Mucosa of rectum (tissue), 2 donors: ENCODE measurements around the gene PPFIBP1.

Source experiments
- H3K27ac ChIP-seq, 2 donors: one replicate each; pipeline ENCODE4 v1.7.0; 2013; ENCODE audit warnings: inconsistent platforms in 2 of 2, low read depth in 2 of 2, low read length in 2 of 2
- H3K27me3 ChIP-seq, 2 donors: one replicate each; pipeline ENCODE4 v1.7.0; 2013; ENCODE audit warnings: low read length in 2 of 2; ENCODE audit not compliant: control insufficient read depth in 2 of 2, insufficient read depth in 2 of 2
- H3K36me3 ChIP-seq, 2 donors: one replicate each; pipeline ENCODE4 v1.7.0; 2013; ENCODE audit warnings: low read length in 2 of 2; ENCODE audit not compliant: control insufficient read depth in 2 of 2, insufficient read depth in 2 of 2
- H3K4me1 ChIP-seq, 2 donors: one replicate each; pipeline ENCODE4 v1.7.0; 2013; ENCODE audit warnings: low read length in 2 of 2, mild to moderate bottlenecking in 1 of 2; ENCODE audit not compliant: control insufficient read depth in 2 of 2, insufficient read depth in 2 of 2
- H3K4me3 ChIP-seq, 2 donors: one replicate each; pipeline ENCODE4 v1.7.0; 2013; ENCODE audit warnings: low read length in 2 of 2
- H3K9ac ChIP-seq, 2 donors: one replicate each; pipeline ENCODE4 v1.7.0; 2013; ENCODE audit warnings: low read length in 2 of 2, low read depth in 1 of 2, mild to moderate bottlenecking in 1 of 2
- H3K9me3 ChIP-seq, 2 donors: one replicate each; pipeline ENCODE4 v1.7.0; 2013; ENCODE audit warnings: low read length in 2 of 2; ENCODE audit not compliant: control insufficient read depth in 2 of 2
- donor health status: healthy.
- donor health status: Normal muscosa, but diverticular disease.

Gene PPFIBP1

DNA sequence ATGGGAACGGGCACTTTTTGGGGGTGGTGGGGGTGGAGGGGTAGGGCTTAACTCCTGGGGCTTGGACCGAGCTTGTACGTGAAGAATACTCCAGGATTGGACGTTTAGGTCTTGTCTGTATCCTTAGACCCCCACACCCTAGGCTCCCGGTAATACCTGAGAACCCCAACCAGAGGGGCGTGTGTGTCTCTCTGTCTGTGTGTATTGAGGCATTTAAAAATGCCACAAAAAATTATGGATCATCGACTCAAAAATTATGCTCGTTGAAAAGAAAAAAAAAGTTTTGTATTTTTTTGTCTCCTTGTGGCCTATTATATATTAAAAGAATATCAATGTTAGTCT lies 459 bp downstream of the PPFIBP1 start:
- Histone ChIP-seq H3K4me3 (peak overlapping the region; percentile 87 to 94), H3K9me3 (no peaks in the 10 kb centered on the region), H3K27ac (peak overlapping the region; percentile 90), H3K4me1 (peaks cover 0 to 6% of the 10 kb centered on the region in 2 donors), H3K27me3 (no peaks in the 10 kb centered on the region), H3K9ac (peak overlapping the region; percentile 83 to 85), H3K36me3 (no peaks in the 10 kb centered on the region)

DNA sequence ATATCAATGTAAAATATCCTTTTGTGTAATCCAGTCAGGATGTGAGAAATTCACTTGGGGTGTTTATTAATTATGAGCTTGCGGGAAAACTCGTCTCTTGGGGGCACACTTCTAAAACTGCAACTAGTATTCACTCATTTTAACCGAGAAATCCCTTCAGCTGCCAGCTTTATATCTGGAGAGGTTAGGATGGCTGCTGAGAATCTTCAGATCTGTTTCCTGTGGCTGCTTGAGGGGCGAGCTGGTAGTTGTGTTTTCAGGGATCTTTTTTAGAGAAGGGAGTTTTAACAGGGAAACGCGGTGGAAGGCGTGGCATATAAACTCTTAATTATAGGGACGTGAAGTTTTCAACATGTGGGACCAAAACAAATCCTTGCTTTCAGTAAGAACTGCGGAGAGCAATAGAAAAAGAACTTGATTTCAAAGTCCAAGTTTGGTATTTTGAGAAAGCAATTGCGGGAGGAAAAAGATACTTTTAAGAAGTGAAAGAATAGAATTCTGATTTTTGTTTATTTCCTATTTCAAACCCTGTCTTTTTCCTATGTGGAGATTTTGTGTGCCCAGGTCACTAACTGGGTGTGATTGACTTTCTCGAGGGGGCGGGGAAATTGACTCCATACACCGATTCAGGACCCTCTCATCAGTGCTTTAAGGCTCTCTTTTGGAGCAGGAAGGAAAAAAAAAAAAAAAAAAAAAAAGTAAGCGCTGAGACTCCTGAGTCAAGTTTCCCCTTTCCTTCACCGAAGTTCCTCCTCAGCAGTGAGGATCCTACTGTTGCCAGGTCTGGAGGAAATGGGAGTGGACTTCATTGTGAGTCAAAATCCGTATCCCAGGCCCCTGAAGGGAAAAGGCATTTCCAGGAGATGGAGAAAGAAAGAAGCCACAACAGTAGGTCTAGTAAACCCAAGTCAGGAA lies 1.1 kb downstream of the PPFIBP1 start:
- Histone ChIP-seq H3K4me3 (peak overlapping the region; percentile 87 to 94), H3K9ac (peak overlapping the region; percentile 83 to 85), H3K36me3 (no peaks in the 10 kb centered on the region), H3K27me3 (no peaks in the 10 kb centered on the region), H3K9me3 (no peaks in the 10 kb centered on the region), H3K27ac (peak overlapping the region; percentile 49 to 90), H3K4me1 (peaks cover 0 to 6% of the 10 kb centered on the region in 2 donors)

DNA sequence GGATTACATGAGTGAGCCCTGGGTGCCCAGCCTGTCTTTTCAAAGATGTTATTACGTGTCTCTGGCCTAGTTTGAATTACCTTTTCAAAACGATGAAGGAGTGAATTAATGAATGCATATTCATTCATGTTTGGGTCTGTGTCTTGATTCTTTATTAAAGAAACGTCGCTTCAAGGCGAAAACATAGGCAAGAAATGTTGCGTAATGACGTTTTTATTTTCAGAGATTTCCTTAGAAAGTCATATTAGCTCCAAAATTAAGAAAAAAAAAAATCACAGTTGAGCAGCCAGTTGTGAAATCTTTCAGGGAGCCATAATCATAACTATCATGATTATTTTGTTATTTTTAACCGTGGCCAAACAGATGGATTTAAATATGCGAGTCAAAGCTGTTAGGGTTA lies 3.5 kb downstream of the PPFIBP1 start:
- Histone ChIP-seq H3K36me3 (no peaks in the 10 kb centered on the region), H3K4me1 (peaks cover 0 to 6% of the 10 kb centered on the region in 2 donors), H3K9ac (no peak overlapping the region), H3K9me3 (no peaks in the 10 kb centered on the region), H3K27ac (no peak overlapping the region), H3K27me3 (no peaks in the 10 kb centered on the region), H3K4me3 (no peak overlapping the region)

DNA sequence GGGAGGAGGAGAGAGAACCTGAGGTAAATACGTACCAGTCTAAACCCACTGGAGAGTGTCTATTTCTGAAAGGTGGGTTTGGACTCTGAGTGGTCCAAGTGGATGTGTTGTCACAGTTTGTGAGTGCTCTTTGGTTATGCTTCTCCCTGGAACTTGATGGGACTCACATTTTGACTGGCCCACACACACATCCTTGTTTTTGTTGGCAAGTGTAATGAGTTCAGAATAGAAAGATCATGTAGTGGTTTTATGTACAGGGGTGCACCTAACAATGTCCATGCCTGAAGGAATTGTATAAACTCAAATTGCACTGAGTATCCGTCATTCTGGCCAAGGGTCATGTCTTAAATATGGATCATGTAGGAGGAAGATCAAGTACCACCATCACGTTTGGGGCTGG lies 4.8 kb downstream of the PPFIBP1 start:
- H3K36me3 ChIP-seq = no peaks in the 10 kb centered on the region
- peaks cover 0 to 6% of the 10 kb centered on the region in 2 donors for H3K4me1 ChIP-seq
- no peak overlapping the region for H3K9ac ChIP-seq

DNA sequence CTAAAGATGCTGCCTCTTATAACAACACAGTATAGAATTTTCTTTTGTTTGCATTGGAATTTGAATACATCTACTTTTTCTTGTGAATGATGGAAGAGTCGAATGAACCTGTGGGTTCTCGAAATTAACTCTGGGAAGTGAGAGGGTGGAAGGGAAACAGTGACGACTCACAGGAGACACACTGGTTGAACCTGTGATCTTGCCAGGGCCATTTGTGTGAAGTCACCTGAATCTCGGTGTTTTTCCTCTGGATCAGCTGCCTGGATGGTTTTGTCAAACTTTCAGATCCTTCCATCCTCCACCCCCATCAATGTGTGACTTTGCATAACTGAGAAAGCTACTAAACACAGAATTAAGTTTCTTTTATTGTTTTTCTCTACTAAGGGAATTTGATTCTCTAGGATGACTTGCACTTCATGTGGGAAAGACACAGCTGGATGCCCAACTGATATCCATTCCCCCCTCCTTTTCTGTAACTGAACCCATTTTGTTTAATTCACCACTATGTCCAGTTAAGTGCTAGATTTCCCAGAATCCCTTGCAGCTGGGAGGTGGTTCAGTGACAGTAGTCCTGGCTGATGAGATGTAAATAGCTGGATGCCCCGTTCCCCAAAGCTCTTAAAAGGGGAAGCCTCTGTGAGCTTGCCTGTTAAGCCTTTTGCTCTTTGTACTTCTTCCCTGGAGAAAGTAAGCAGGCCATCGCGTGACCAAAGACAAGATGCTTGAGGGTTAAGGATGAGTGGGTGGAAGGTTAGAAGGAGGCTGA lies 6.3 kb downstream of the PPFIBP1 start:
- no peak overlapping the region for H3K27ac ChIP-seq
- peaks cover 0 to 3% of the 10 kb centered on the region in 2 donors for H3K4me1 ChIP-seq

More for the DNA sequence above, 4.8 kb downstream of the PPFIBP1 start:
- no peaks in the 10 kb centered on the region for H3K9me3 ChIP-seq
- H3K27ac ChIP-seq = no peak overlapping the region
- H3K4me3 ChIP-seq = no peak overlapping the region
- H3K27me3 ChIP-seq = no peaks in the 10 kb centered on the region

DNA sequence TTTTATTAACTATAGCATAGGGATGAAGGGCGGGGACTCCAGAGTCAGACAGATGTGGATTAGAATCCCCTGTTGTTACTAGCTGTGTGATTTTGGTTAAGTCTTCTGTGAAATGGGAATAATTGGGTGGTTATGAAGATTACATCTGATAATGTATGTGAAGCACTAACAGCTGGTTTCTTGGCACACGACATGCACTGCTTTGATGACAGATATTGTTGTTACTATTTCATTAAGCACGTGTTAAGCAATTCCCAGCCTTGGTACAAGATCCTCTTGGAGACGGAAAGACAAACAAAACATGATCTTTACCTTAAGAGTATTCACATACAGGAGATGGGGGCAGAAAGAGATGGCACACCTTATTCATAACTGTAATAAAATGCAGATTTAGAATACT lies 7.9 kb downstream of the PPFIBP1 start:
- Histone ChIP-seq H3K4me3 (no peak overlapping the region), H3K27ac (no peak overlapping the region), H3K36me3 (no peaks in the 10 kb centered on the region), H3K9ac (no peak overlapping the region), H3K27me3 (no peaks in the 10 kb centered on the region), H3K9me3 (no peaks in the 10 kb centered on the region), H3K4me1 (no peaks in the 10 kb centered on the region)

More for the DNA sequence above, 6.3 kb downstream of the PPFIBP1 start:
- Histone ChIP-seq H3K36me3 (no peaks in the 10 kb centered on the region), H3K4me3 (no peak overlapping the region), H3K27me3 (no peaks in the 10 kb centered on the region), H3K9me3 (no peaks in the 10 kb centered on the region), H3K9ac (no peak overlapping the region)

DNA sequence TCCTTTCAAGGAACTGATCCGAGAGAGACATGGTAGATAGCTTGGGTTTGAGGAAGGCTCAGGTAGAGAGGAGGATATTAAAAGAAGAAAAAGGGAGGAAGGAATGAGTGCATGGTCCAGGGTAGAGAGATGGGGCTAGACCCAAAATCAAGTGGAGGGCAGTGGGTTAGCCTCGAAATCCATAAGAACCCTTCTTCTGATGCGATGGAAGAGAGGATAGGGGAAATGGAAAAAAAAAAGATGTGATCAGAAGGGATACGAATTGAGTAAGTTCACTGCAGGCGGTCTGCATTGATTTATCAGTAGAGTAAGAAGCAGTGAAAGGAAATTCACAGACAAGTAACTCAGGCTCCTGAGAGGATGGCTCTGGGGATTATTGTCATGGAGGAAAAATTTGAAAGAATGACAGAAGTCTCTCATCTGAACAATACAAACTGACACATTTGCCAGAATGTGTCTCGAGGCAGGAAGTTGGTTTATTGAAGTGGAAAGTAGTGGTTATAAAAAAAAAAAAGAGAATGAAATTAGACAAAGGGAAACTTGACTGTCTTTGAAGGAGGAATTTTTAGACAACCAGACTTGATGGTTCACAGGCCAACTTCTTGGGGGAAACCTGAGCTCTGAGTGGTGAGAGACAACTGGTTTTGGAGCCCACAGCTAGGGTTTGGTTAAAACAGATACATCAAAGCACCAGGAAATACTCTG lies 10.2 kb downstream of the PPFIBP1 start:
- Histone ChIP-seq H3K36me3 (no peaks in the 10 kb centered on the region), H3K27me3 (no peaks in the 10 kb centered on the region), H3K9ac (no peak overlapping the region), H3K4me3 (no peak overlapping the region), H3K4me1 (no peaks in the 10 kb centered on the region), H3K9me3 (no peaks in the 10 kb centered on the region), H3K27ac (no peak overlapping the region)

DNA sequence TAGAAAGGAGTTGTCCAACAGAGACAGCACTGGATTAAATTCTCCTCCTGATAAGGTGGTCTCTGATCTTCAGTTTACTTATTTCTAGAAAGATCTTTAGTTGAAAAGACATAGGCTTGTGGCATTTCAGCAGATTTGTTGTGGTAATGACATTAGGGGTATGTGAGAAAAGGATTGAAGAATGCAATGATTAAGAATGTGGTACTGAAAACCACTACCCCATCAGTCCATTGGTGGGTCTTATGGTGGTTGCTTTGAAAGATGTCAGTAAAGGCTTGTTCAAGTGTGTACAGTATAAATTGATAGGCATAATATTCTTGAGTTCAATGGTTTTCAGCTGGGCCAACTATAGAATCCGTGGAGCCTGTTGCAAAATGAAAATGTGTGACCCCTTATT lies 10.8 kb downstream of the PPFIBP1 start:
- H3K27ac ChIP-seq = no peak overlapping the region
- no peaks in the 10 kb centered on the region for H3K27me3 ChIP-seq
- no peaks in the 10 kb centered on the region for H3K4me1 ChIP-seq
- H3K9ac ChIP-seq = no peak overlapping the region
- no peak overlapping the region for H3K4me3 ChIP-seq
- H3K9me3 ChIP-seq = no peaks in the 10 kb centered on the region
- no peaks in the 10 kb centered on the region for H3K36me3 ChIP-seq

DNA sequence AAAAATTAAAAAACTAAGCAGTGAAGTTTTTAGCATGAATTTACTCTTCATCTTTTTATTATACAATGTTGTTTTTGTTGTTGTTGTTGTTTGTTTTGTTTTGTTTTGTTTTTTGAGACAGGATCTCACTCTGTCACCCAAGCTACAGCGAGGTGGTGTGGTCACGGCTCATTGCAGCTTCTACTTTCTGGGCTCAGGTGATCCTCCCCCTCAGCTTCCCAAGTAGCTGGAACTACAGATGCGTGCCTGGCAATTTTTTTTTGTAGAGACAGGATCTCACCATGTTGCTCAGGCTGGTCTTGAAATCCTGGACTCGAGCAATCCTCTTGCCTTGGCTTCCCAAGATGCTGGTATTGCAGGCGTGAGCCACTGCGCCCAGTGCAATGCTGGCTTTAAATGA lies 11.3 kb downstream of the PPFIBP1 start:
- no peak overlapping the region for H3K4me3 ChIP-seq
- no peaks in the 10 kb centered on the region for H3K4me1 ChIP-seq
- no peaks in the 10 kb centered on the region for H3K36me3 ChIP-seq
- no peaks in the 10 kb centered on the region for H3K9me3 ChIP-seq
- H3K27ac ChIP-seq = no peak overlapping the region
- no peak overlapping the region for H3K9ac ChIP-seq
- no peaks in the 10 kb centered on the region for H3K27me3 ChIP-seq
